GM21423 (cell line): ENCODE data around the gene TMC6.
"Not testable (repeated sequence)": the region's sequence is repeated elsewhere in the genome, so short reads cannot be mapped to it uniquely, and the experiment has no call there.

ENCODE experiments used
- ATAC-seq: cut with Tn5 transposase; IDR thresholded peaks from one replicate; pipeline ENCODE4 v1.9.1; 2021; ENCODE audit warnings: mild to moderate bottlenecking, moderate library complexity; ENCODE audit not compliant: unreplicated experiment

Gene TMC6

GRCh38 chr17:78081551-78081950 lies 47.0 kb downstream of the TMC6 start:
- ATAC-seq, result no peak

GRCh38 chr17:78079253-78079652 lies 49.3 kb downstream of the TMC6 start:
- no peak for ATAC-seq

- no peak for ATAC-seq
Observed at GRCh38 chr17:78075545-78075944, 53.0 kb downstream of the TMC6 start.

GRCh38 chr17:78075011-78075410 lies 53.5 kb downstream of the TMC6 start:
- ATAC-seq, result no peak

GRCh38 chr17:78072961-78073360 lies 55.6 kb downstream of the TMC6 start:
- ATAC-seq, result no peak

- no peak for ATAC-seq
Observed at GRCh38 chr17:78069695-78070094, 58.9 kb downstream of the TMC6 start.

- ATAC-seq, result not testable (repeated sequence)
Observed at GRCh38 chr17:78066976-78067375, 61.6 kb downstream of the TMC6 start.

- no peak for ATAC-seq
Observed at GRCh38 chr17:78064708-78065107, 63.8 kb downstream of the TMC6 start.

GRCh38 chr17:78063489-78063888 lies 65.1 kb downstream of the TMC6 start:
- ATAC-seq, result no peak

GRCh38 chr17:78062596-78062995 lies 66.0 kb downstream of the TMC6 start:
- no peak for ATAC-seq
